Lower leg skin (tissue), 3 donors: ENCODE data around the gene ARHGEF16.

Experiments
- CTCF ChIP-seq, 3 donors: fragments of 450-650 bp; IDR thresholded peaks; one replicate each; pipeline ENCODE4 v1.5.1; 2016; ENCODE audit warnings: antibody characterized with exemption in 3 of 3, mild to moderate bottlenecking in 3 of 3, moderate library complexity in 2 of 3
- POLR2A ChIP-seq, 2 donors: fragments of 450-650 bp; IDR thresholded peaks; one replicate each; pipeline ENCODE4 v1.6.1; 2016 to 2017; ENCODE audit warnings: antibody characterized with exemption in 2 of 2, mild to moderate bottlenecking in 1 of 2, moderate library complexity in 1 of 2

- TF ChIP-seq CTCF (IDR thresholded peaks at IDR 0.05) (no peak), POLR2A (IDR thresholded peaks at IDR 0.05) (no peak)
These were observed 18.8 kb upstream of the ARHGEF16 start for GRCh38 chr1:3435666-3436065.
